Spleen (tissue), 11 donors: ENCODE measurements around the gene KCNJ14. TPM values are rescaled to one million over a fixed set of nuclear protein-coding genes. Genes with fewer than 3 reads are reported as not detected.
A peak's percentile ranks its signal among the peaks of the same experiment; 100 is the strongest.

Experiments
- DNase-seq: peaks from one replicate; pipeline ENCODE4 v3.0.0-alpha.2; 2020
- H3K27ac ChIP-seq, 8 donors: fragments of 200-600 bp; sonication (generic) in 7 of 8; 1 replicate in 4 of 8; 2 replicates in 4 of 8; pipeline versions ENCODE4 v1.5.0 to v1.8.0; 2016 to 2021; ENCODE audit warnings: inconsistent platforms in 4 of 8, mild to moderate bottlenecking in 4 of 8, moderate library complexity in 1 of 8
- H3K27me3 ChIP-seq, 7 donors: fragments of 200-600 bp; sonication (generic) in 6 of 7; replicated peaks in 1 of 7; 1 replicate in 4 of 7; 2 replicates in 3 of 7; pipeline versions ENCODE4 v1.5.0 to v1.8.0; 2016 to 2021; ENCODE audit warnings: inconsistent platforms in 3 of 7, mild to moderate bottlenecking in 1 of 7
- H3K36me3 ChIP-seq, 6 donors: fragments of 200-600 bp; sonication (generic) in 5 of 6; 1 replicate in 4 of 6; 2 replicates in 2 of 6; pipeline versions ENCODE4 v1.5.0 to v1.8.0; 2016 to 2021; ENCODE audit warnings: inconsistent platforms in 2 of 6
- H3K4me1 ChIP-seq, 6 donors: fragments of 200-600 bp; sonication (generic) in 5 of 6; 1 replicate in 3 of 6; 2 replicates in 3 of 6; pipeline versions ENCODE4 v1.5.0 to v1.8.0; 2016 to 2021; ENCODE audit warnings: inconsistent platforms in 3 of 6
- H3K4me3 ChIP-seq, 8 donors: fragments of 200-600 bp; sonication (generic) in 7 of 8; 1 replicate in 4 of 8; 2 replicates in 4 of 8; pipeline versions ENCODE4 v1.5.0 to v1.8.0; 2016 to 2021; ENCODE audit warnings: inconsistent platforms in 4 of 8, mild to moderate bottlenecking in 4 of 8, moderate library complexity in 2 of 8
- H3K9me3 ChIP-seq, 8 donors: fragments of 200-600 bp; sonication (generic) in 7 of 8; 1 replicate in 4 of 8; 2 replicates in 4 of 8; pipeline versions ENCODE4 v1.5.0 to v1.8.0; 2016 to 2021; ENCODE audit warnings: inconsistent platforms in 4 of 8
- CTCF ChIP-seq, 11 experiments: fragments of 200-600 bp in 7 of 11; fragments of 450-650 bp in 4 of 11; sonication (generic) in 4 of 11; IDR thresholded peaks in 8 of 11; conservative IDR thresholded peaks in 3 of 11; 1 replicate in 7 of 11; 2 replicates in 4 of 11; pipeline versions ENCODE4 v1.4.0 to v1.8.0; 2016 to 2021; ENCODE audit warnings: antibody characterized with exemption in 11 of 11, inconsistent platforms in 4 of 11, mild to moderate bottlenecking in 1 of 11
- POLR2A ChIP-seq, 3 donors: fragments of 450-650 bp; IDR thresholded peaks; one replicate each; pipeline ENCODE4 v1.5.1; 2017; ENCODE audit warnings: antibody characterized with exemption in 3 of 3, mild to moderate bottlenecking in 1 of 3
- POLR2AphosphoS5 ChIP-seq, 3 donors: sonication (generic); formaldehyde crosslinking; IDR thresholded peaks; one replicate each; pipeline ENCODE4 v1.5.1; 2017; ENCODE audit warnings: antibody characterized with exemption in 3 of 3
- WGBS, 5 donors: extraction: QIAGEN DNeasy Blood & Tissue Kit in 3 of 5; methylation state at CpG; one replicate each; pipeline versions ENCODE4 v1.1.5 to v1.1.7; 2013 to 2018; 5-methylcytosine and 5-hydroxymethylcytosine counted together
- intact Hi-C: fragments of 100-400 bp; cut with DNase I; formaldehyde crosslinking; loops from one replicate; pipeline ENCODE4 v1.15.0; 2023; ENCODE audit warnings: low total_unique reads
- polyA plus RNA-seq, 3 donors: library from polyadenylated mRNA; stranded (reverse); fragments of 200-250 nt; gene quantifications; one replicate each; pipeline ENCODE4 v1.2.1, GENCODE V29; 2013
- total RNA-seq, 7 donors: library from RNA; depleted of rRNA in 3 of 7; stranded (reverse); fragments of >200 nt in 3 of 7; fragmentation: NEBNext Ultra II Directional in 4 of 7; extraction: Animal tissue kit (Norgen Biotek cat#: 25700) in 4 of 7; gene quantifications; one replicate each; pipeline versions ENCODE4 v1.1.0 to v1.2.1, GENCODE V29; 2016 to 2021
- donor health status: healthy with polysubstance abuse.
- donor health status: DM: no; HTN: no; CAD: no; lungs with moderate emphysema.
- donor health status: DM: no; HTN: no; CAD: no.
- donor health status: Bipolar disorder and iron deficiency.
- donor health status: healthy.
- donor health status: DM: no; HTN: no; CAD: no.
- donor health status: DM: yes; HTN: yes; CAD: no.

KCNJ14 gene
- total and polyA plus RNA-seq, 10 donors = 0.26 to 1.4 (median 0.74) TPM

- 90 to 94% (median 93%) methylated on average over 22 of the region's 22 CpGs for WGBS, 5 donors
- H3K27ac ChIP-seq = no peak overlapping the region
- H3K27me3 ChIP-seq = no peaks in the 10 kb centered on the region
- peaks cover 8 to 92% (median 73%) of the 10 kb centered on the region in 6 donors for H3K36me3 ChIP-seq
- TF ChIP-seq CTCF (IDR thresholded peaks at IDR 0.05 in 8 of 11, conservative IDR thresholded peaks at IDR 0.05 in 3 of 11) = no peak
- TF ChIP-seq POLR2AphosphoS5 (IDR thresholded peaks at IDR 0.05) = no peak
- no peak for TF ChIP-seq POLR2A (IDR thresholded peaks at IDR 0.05)
- no peaks in the 10 kb centered on the region for H3K9me3 ChIP-seq
- DNase-seq = no peak
- H3K4me1 ChIP-seq = no peaks in the 10 kb centered on the region
- intact Hi-C loops = no loop called here
- H3K4me3 ChIP-seq = no peak overlapping the region
Observed at GRCh38 chr19:48454150-48454730, 1.1 kb upstream of the KCNJ14 start.

GRCh38 chr19:48455908-48456562 is 661 bp downstream of the KCNJ14 start:
- Histone ChIP-seq H3K4me3 (no peak overlapping the region), H3K9me3 (no peaks in the 10 kb centered on the region), H3K27me3 (no peaks in the 10 kb centered on the region), H3K27ac (no peak overlapping the region), H3K4me1 (no peaks in the 10 kb centered on the region), H3K36me3 (peaks cover 6 to 74% (median 55%) of the 10 kb centered on the region in 6 donors)
- TF ChIP-seq CTCF (IDR thresholded peaks at IDR 0.05 in 8 of 11, conservative IDR thresholded peaks at IDR 0.05 in 3 of 11) (no peak), POLR2AphosphoS5 (IDR thresholded peaks at IDR 0.05) (peak in 1 of 3 donors; percentile 20)
- 72 to 85% (median 78%) methylated on average over 7 to 11 of the region's 11 CpGs for WGBS, 5 donors
- intact Hi-C loops = no loop called here
- DNase-seq = no peak

GRCh38 chr19:48456864-48457263 is 1.5 kb downstream of the KCNJ14 start:
- no peaks in the 10 kb centered on the region for H3K27me3 ChIP-seq
- H3K9me3 ChIP-seq = no peaks in the 10 kb centered on the region
- H3K36me3 ChIP-seq = peaks cover 0 to 69% (median 48%) of the 10 kb centered on the region in 6 donors
- TF ChIP-seq POLR2AphosphoS5 (IDR thresholded peaks at IDR 0.05) (no peak), CTCF (IDR thresholded peaks at IDR 0.05 in 8 of 11, conservative IDR thresholded peaks at IDR 0.05 in 3 of 11) (no peak), POLR2A (IDR thresholded peaks at IDR 0.05) (no peak)
- DNase-seq = no peak
- no peak overlapping the region for H3K4me3 ChIP-seq
- intact Hi-C loops = no loop called here
- no peak overlapping the region for H3K27ac ChIP-seq
- WGBS, 5 donors = 93 to 99% (median 95%) methylated on average over 4 of the region's 4 CpGs
- H3K4me1 ChIP-seq = no peaks in the 10 kb centered on the region

GRCh38 chr19:48458016-48458415 is 2.6 kb downstream of the KCNJ14 start:
- no peak overlapping the region for H3K4me3 ChIP-seq
- H3K27me3 ChIP-seq = no peaks in the 10 kb centered on the region
- H3K4me1 ChIP-seq = no peaks in the 10 kb centered on the region
- 88 to 98% (median 92%) methylated on average over 2 of the region's 2 CpGs for WGBS, 5 donors
- no peak for DNase-seq
- TF ChIP-seq POLR2A (IDR thresholded peaks at IDR 0.05) (no peak), CTCF (IDR thresholded peaks at IDR 0.05 in 8 of 11, conservative IDR thresholded peaks at IDR 0.05 in 3 of 11) (no peak), POLR2AphosphoS5 (IDR thresholded peaks at IDR 0.05) (no peak)
- intact Hi-C loops = no loop called here
- no peak overlapping the region for H3K27ac ChIP-seq
- H3K36me3 ChIP-seq = peaks cover 0 to 67% (median 39%) of the 10 kb centered on the region in 6 donors
- H3K9me3 ChIP-seq = no peaks in the 10 kb centered on the region
